B cell (primary cell): ENCODE data around the gene CTNNA3. TPM values are rescaled to one million over a fixed set of nuclear protein-coding genes. Genes with fewer than 3 reads are reported as not detected.

Experiments
- ATAC-seq: fragments of 200-7000 bp; cut with Tn5 transposase; one replicate; pipeline ENCODE4 v1.10.0; 2021; ENCODE audit warnings: low read depth, mild to moderate bottlenecking, moderate number of reproducible peaks, moderate library complexity
- CTCF ChIA-PET: fragments of 350-600 bp; sonication (Branson Sonifier 250); formaldehyde crosslinking; loops from one replicate; lab custom pipeline; 2021; ENCODE audit warnings: antibody characterized with exemption, inconsistent platforms; lab: Charles Lee
- POLR2A ChIA-PET: fragments of 350-600 bp; sonication (Branson Sonifier 250); formaldehyde crosslinking; loops from one replicate; lab custom pipeline; 2021; ENCODE audit warnings: antibody characterized with exemption; lab: Charles Lee
- DNase-seq: peaks from one replicate; pipeline ENCODE4 v3.0.0; 2013
- H2AFZ ChIP-seq: 2 replicates; pipeline ENCODE4 v1.6.1; 2012; ENCODE audit warnings: mild to moderate bottlenecking, low read depth, low read length; ENCODE audit not compliant: insufficient read depth, poor library complexity, severe bottlenecking
- H3K27ac ChIP-seq, 2 donors: 1 replicate in 1 of 2; 2 replicates in 1 of 2; pipeline ENCODE4 v1.5.1; 2012 to 2013; ENCODE audit warnings: low read length in 2 of 2, mild to moderate bottlenecking in 2 of 2, moderate library complexity in 1 of 2
- H3K27me3 ChIP-seq, 4 experiments: fragments of 200-600 bp in 1 of 4; sonication (generic) in 1 of 4; replicated peaks in 1 of 4; 1 replicate in 2 of 4; 2 replicates in 2 of 4; pipeline versions ENCODE4 v1.6.1 to v1.7.0; 2013 to 2016; ENCODE audit warnings: low read length in 3 of 4, mild to moderate bottlenecking in 2 of 4, mixed read lengths in 1 of 4, moderate library complexity in 1 of 4; ENCODE audit not compliant: insufficient read depth in 4 of 4, control insufficient read depth in 3 of 4; ENCODE audit errors: control extremely low read depth in 1 of 4
- H3K36me3 ChIP-seq, 2 experiments: replicated peaks in 1 of 2; 1 replicate in 1 of 2; 2 replicates in 1 of 2; pipeline versions ENCODE4 v1.6.1 to v1.7.1; 2013; ENCODE audit warnings: low read length in 1 of 2; ENCODE audit not compliant: insufficient read depth in 2 of 2, control insufficient read depth in 1 of 2; ENCODE audit errors: control extremely low read depth in 1 of 2, extremely low read depth in 1 of 2
- H3K4me1 ChIP-seq, 2 donors: fragments of 200-600 bp in 1 of 2; sonication (generic) in 1 of 2; 1 replicate in 1 of 2; 2 replicates in 1 of 2; pipeline versions ENCODE4 v1.5.1 to v1.6.1; 2013 to 2017; ENCODE audit warnings: low read length in 2 of 2; ENCODE audit not compliant: control insufficient read depth in 2 of 2, insufficient read depth in 2 of 2
- H3K4me2 ChIP-seq: replicated peaks from 2 replicates; pipeline ENCODE3; 2012; ENCODE audit warnings: mild to moderate bottlenecking, low read depth, low read length; ENCODE audit not compliant: poor library complexity, severe bottlenecking
- H3K4me3 ChIP-seq, 5 experiments: fragments of 200-600 bp in 1 of 5; sonication (generic) in 1 of 5; 1 replicate in 3 of 5; 2 replicates in 2 of 5; pipeline versions ENCODE4 v1.5.1 to v1.7.0; 2011 to 2016; ENCODE audit warnings: low read length in 4 of 5, mild to moderate bottlenecking in 4 of 5, low read depth in 2 of 5, control low read depth in 1 of 5, moderate library complexity in 1 of 5; ENCODE audit not compliant: insufficient read depth in 1 of 5; ENCODE audit errors: control extremely low read depth in 1 of 5, extremely low read depth in 1 of 5
- H3K79me2 ChIP-seq: fragments of 200-600 bp; sonication (generic); one replicate; pipeline ENCODE4 v1.6.0; 2016; ENCODE audit warnings: low read length; ENCODE audit not compliant: control insufficient read depth, insufficient read depth
- H3K9ac ChIP-seq: fragments of 200-600 bp; sonication (generic); 2 replicates; pipeline ENCODE4 v1.6.1; 2017; ENCODE audit warnings: mild to moderate bottlenecking, low read length, moderate library complexity
- H3K9me3 ChIP-seq, 3 donors: one replicate each; pipeline versions ENCODE4 v1.6.1 to v1.7.1; 2013; ENCODE audit warnings: low read length in 2 of 3; ENCODE audit not compliant: control insufficient read depth in 2 of 3, insufficient read depth in 1 of 3; ENCODE audit errors: control extremely low read depth in 1 of 3
- H4K20me1 ChIP-seq: 2 replicates; pipeline ENCODE4 v1.6.0; 2012; ENCODE audit warnings: mild to moderate bottlenecking, low read length; ENCODE audit not compliant: insufficient read depth, control insufficient read depth, poor library complexity, severe bottlenecking
- H3K27ac Mint-ChIP-seq: one replicate; pipeline ENCODE4 v1.8.0; 2021; ENCODE audit warnings: mixed read lengths
- H3K27me3 Mint-ChIP-seq: one replicate; pipeline ENCODE4 v1.8.0; 2021; ENCODE audit warnings: mixed read lengths
- H3K4me1 Mint-ChIP-seq: one replicate; pipeline ENCODE4 v1.8.0; 2021; ENCODE audit warnings: mixed read lengths
- H3K4me3 Mint-ChIP-seq: one replicate; pipeline ENCODE4 v1.8.0; 2021; ENCODE audit warnings: mixed read lengths
- H3K9me3 Mint-ChIP-seq: one replicate; pipeline ENCODE4 v1.8.0; 2022; ENCODE audit warnings: mixed read lengths; ENCODE audit not compliant: insufficient read depth
- EZH2 ChIP-seq: IDR thresholded peaks from 2 replicates; pipeline ENCODE4 v1.6.1; 2012; ENCODE audit warnings: borderline replicate concordance, low read depth, mild to moderate bottlenecking, moderate library complexity, low read length; ENCODE audit not compliant: insufficient read depth, poor library complexity, severe bottlenecking
- WGBS: methylation state at CpG from one replicate; pipeline ENCODE4 v1.1.5; 2013; ENCODE audit warnings: missing lambda C conversion rate; ENCODE audit not compliant: insufficient coverage; 5-methylcytosine and 5-hydroxymethylcytosine counted together
- intact Hi-C: fragments of 100-400 bp; cut with micrococcal nuclease; formaldehyde crosslinking; loops from one replicate; pipeline ENCODE4 v1.10.0; 2022
- polyA plus RNA-seq: library from polyadenylated mRNA; depleted of rRNA; stranded (reverse); fragments of >200 nt; gene quantifications from 2 replicates; pipeline ENCODE4 v1.2.3, GENCODE V29; 2012
- total RNA-seq, 2 donors: library from RNA; stranded (reverse); fragments of 120-200 nt in 1 of 2; gene quantifications; 1 replicate in 1 of 2; 2 replicates in 1 of 2; pipeline versions ENCODE4 v1.2.3 to v1.2.4, GENCODE V29; 2013 to 2022
- TF ChIP-seq, protein P1 (sequence below): fragments of 200-600 bp; IDR thresholded peaks from one replicate; pipeline ENCODE4 v1.8.0; 2022; ENCODE audit warnings: antibody characterized with exemption, mild to moderate bottlenecking

The CTNNA3 gene
- total and polyA plus RNA-seq, 2 donors (not counting 1 experiment from before 2014, with no cell fraction given): 0.01 TPM; not detected in 1

DNA sequence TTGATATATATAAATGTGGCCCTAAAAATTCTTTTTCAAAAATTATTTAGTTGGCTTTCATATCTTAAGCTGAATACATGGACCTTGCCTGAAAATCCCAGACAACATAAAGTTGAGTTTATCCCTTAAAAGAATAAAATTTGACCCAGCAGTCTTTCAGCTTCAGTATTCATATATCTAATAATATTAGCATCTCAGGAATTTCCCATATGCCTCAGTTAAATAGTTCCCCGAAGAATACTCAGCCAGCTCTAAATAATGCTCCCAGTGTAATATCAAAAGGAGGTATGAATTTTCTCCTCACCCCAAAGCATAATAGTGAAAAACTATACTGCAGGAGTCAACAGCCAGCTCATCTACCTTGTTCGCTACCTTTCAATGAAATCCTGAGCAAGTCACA lies 145.9 kb downstream of the CTNNA3 start:
- H3K9me3 Mint-ChIP-seq: no peaks in the 10 kb centered on the region
- H3K4me1 Mint-ChIP-seq: no peaks in the 10 kb centered on the region
- ChIA-PET POLR2A (no interaction called here), CTCF (no interaction called here)
- no peaks in the 10 kb centered on the region for H3K4me1 ChIP-seq
- H3K27ac ChIP-seq: no peak overlapping the region
- H3K36me3 ChIP-seq: no peaks in the 10 kb centered on the region
- no peak overlapping the region for H3K9ac ChIP-seq
- intact Hi-C loops: no loop called here
- no peaks in the 10 kb centered on the region for H3K27me3 Mint-ChIP-seq
- no peaks in the 10 kb centered on the region for H3K9me3 ChIP-seq
- TF ChIP-seq EZH2: no peak
- TF ChIP-seq, protein P1, sequence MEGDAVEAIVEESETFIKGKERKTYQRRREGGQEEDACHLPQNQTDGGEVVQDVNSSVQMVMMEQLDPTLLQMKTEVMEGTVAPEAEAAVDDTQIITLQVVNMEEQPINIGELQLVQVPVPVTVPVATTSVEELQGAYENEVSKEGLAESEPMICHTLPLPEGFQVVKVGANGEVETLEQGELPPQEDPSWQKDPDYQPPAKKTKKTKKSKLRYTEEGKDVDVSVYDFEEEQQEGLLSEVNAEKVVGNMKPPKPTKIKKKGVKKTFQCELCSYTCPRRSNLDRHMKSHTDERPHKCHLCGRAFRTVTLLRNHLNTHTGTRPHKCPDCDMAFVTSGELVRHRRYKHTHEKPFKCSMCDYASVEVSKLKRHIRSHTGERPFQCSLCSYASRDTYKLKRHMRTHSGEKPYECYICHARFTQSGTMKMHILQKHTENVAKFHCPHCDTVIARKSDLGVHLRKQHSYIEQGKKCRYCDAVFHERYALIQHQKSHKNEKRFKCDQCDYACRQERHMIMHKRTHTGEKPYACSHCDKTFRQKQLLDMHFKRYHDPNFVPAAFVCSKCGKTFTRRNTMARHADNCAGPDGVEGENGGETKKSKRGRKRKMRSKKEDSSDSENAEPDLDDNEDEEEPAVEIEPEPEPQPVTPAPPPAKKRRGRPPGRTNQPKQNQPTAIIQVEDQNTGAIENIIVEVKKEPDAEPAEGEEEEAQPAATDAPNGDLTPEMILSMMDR: no peak
- no peak overlapping the region for H2AFZ ChIP-seq
- DNase-seq (no peak), ATAC-seq (no peak)
- H4K20me1 ChIP-seq: no peaks in the 10 kb centered on the region
- no peak overlapping the region for H3K4me3 Mint-ChIP-seq
- no peaks in the 10 kb centered on the region for H3K27me3 ChIP-seq
- WGBS: no CpG with 5 or more reads among the region's 2 CpGs
- H3K4me3 ChIP-seq: no peak overlapping the region
- H3K4me2 ChIP-seq: no peak overlapping the region
- H3K79me2 ChIP-seq: no peaks in the 10 kb centered on the region
- H3K27ac Mint-ChIP-seq: no peak overlapping the region

DNA sequence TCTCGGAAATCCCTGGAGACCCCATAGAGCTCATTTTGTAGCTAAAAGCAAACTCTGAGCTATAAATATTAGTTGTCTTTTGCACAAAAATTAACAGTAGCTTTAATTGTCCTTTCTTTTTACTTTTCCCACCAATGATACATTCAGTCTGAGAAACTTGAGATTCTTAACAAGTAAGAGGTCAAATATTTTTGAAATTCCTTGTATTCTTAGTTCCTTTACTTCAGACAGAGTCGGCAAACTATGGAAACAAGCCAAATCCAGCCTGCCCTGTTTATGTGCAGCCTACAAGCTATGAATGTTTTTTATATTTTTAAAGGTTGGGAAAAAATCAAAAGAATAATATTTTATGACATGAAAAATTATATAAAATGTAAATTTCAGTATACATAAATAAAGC lies 146.6 kb downstream of the CTNNA3 start:
- ATAC-seq: no peak
- no peak overlapping the region for H2AFZ ChIP-seq
- Mint-ChIP-seq H3K4me1 (no peaks in the 10 kb centered on the region), H3K27me3 (peaks cover 4% of the 10 kb centered on the region), H3K4me3 (no peak overlapping the region), H3K9me3 (no peaks in the 10 kb centered on the region), H3K27ac (no peak overlapping the region)
- intact Hi-C loops: no loop called here
- no peaks in the 10 kb centered on the region for H3K36me3 ChIP-seq
- no peak overlapping the region for H3K9ac ChIP-seq
- no peak overlapping the region for H3K27ac ChIP-seq
- no peaks in the 10 kb centered on the region for H3K79me2 ChIP-seq
- H3K27me3 ChIP-seq: no peaks in the 10 kb centered on the region
- no peaks in the 10 kb centered on the region for H3K4me1 ChIP-seq
- no peak overlapping the region for H3K4me3 ChIP-seq
- DNase-seq: no peak
- ChIA-PET POLR2A (no interaction called here), CTCF (no interaction called here)
- WGBS: no CpG with 5 or more reads among the region's 2 CpGs
- H3K4me2 ChIP-seq: no peak overlapping the region
- no peak for TF ChIP-seq EZH2
- TF ChIP-seq, protein P1: no peak
- no peaks in the 10 kb centered on the region for H3K9me3 ChIP-seq
- no peaks in the 10 kb centered on the region for H4K20me1 ChIP-seq
